Sigmoid colon (tissue), 4 donors: ENCODE data around the gene CMSS1.

Source experiments
- EP300 ChIP-seq, 4 donors: sonication (generic); formaldehyde crosslinking; IDR thresholded peaks; one replicate each; pipeline ENCODE4 v1.6.1; 2017; ENCODE audit warnings: antibody characterized with exemption in 4 of 4
- POLR2A ChIP-seq, 2 donors: fragments of 450-650 bp; IDR thresholded peaks; one replicate each; pipeline ENCODE4 v1.6.1; 2016; ENCODE audit warnings: antibody characterized with exemption in 2 of 2, mild to moderate bottlenecking in 2 of 2, moderate library complexity in 2 of 2
- POLR2AphosphoS5 ChIP-seq, 4 donors: sonication (generic); formaldehyde crosslinking; IDR thresholded peaks; one replicate each; pipeline ENCODE4 v1.6.1; 2017; ENCODE audit warnings: antibody characterized with exemption in 4 of 4
- TF ChIP-seq, protein P1 (sequence below), 4 experiments: fragments of 450-650 bp in 3 of 4; fragments of 200-600 bp in 1 of 4; IDR thresholded peaks; one replicate each; pipeline ENCODE4 v1.5.1; 2016 to 2019; ENCODE audit warnings: antibody characterized with exemption in 4 of 4, mild to moderate bottlenecking in 3 of 4, moderate library complexity in 2 of 4

DNA sequence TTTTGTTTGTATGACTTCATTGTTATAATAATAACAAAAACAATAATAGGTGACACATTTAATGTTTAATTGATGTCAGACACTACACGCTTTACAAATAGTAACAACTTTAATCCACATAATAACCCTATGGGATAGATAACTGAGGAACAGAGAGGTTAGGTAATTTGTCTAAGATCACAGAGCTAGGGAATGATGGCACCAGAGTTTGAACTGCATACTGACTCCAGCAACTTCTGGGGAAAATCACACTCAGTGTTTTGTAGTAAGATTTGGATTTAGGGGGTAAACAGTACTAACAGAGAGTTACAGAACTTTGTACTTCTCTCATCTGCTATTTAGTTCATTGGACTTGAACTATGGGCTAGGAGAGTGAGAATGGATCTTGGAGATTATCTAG lies 66.0 kb downstream of the CMSS1 start:
- TF ChIP-seq, protein P1, sequence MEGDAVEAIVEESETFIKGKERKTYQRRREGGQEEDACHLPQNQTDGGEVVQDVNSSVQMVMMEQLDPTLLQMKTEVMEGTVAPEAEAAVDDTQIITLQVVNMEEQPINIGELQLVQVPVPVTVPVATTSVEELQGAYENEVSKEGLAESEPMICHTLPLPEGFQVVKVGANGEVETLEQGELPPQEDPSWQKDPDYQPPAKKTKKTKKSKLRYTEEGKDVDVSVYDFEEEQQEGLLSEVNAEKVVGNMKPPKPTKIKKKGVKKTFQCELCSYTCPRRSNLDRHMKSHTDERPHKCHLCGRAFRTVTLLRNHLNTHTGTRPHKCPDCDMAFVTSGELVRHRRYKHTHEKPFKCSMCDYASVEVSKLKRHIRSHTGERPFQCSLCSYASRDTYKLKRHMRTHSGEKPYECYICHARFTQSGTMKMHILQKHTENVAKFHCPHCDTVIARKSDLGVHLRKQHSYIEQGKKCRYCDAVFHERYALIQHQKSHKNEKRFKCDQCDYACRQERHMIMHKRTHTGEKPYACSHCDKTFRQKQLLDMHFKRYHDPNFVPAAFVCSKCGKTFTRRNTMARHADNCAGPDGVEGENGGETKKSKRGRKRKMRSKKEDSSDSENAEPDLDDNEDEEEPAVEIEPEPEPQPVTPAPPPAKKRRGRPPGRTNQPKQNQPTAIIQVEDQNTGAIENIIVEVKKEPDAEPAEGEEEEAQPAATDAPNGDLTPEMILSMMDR (IDR thresholded peaks at IDR 0.05) = no peak
- TF ChIP-seq POLR2AphosphoS5 (IDR thresholded peaks at IDR 0.05) (no peak), POLR2A (IDR thresholded peaks at IDR 0.05) (no peak), EP300 (IDR thresholded peaks at IDR 0.05) (no peak)
